ENCODE results near the gene C19orf12.

Gene C19orf12

GRCh38 chr19:29694669-29695627 is 20.1 kb downstream of the C19orf12 start:
- peak; percentile 43 for DNase-seq

- DNase-seq = no peak
Measured at GRCh38 chr19:29694161-29694560, 20.9 kb downstream of the C19orf12 start.

GRCh38 chr19:29690842-29691241 is 24.2 kb downstream of the C19orf12 start:
- peak; percentile 50 for DNase-seq

- peak; percentile 64 for DNase-seq
Measured at GRCh38 chr19:29687897-29688728, 26.9 kb downstream of the C19orf12 start.

GRCh38 chr19:29687244-29687896 is 27.7 kb downstream of the C19orf12 start:
- peak; percentile 96 for DNase-seq

- DNase-seq = no peak
Measured at GRCh38 chr19:29686285-29686805, 28.7 kb downstream of the C19orf12 start.

GRCh38 chr19:29685326-29685725 is 29.7 kb downstream of the C19orf12 start:
- no peak for DNase-seq

- DNase-seq = no peak
Measured at GRCh38 chr19:29683009-29683408, 32.1 kb downstream of the C19orf12 start.

- no peak for DNase-seq
Measured at GRCh38 chr19:29682236-29682895, 32.7 kb downstream of the C19orf12 start.

- no peak for DNase-seq
Measured at GRCh38 chr19:29681422-29682235, 33.4 kb downstream of the C19orf12 start.

GRCh38 chr19:29680937-29681336 is 34.1 kb downstream of the C19orf12 start:
- DNase-seq = no peak

- no peak for DNase-seq
Measured at GRCh38 chr19:29680447-29680846, 34.6 kb downstream of the C19orf12 start.

GRCh38 chr19:29679598-29680210 is 35.4 kb downstream of the C19orf12 start:
- DNase-seq = no peak

GRCh38 chr19:29678484-29679106 is 36.5 kb downstream of the C19orf12 start:
- no peak for DNase-seq

- DNase-seq = no peak
Measured at GRCh38 chr19:29677001-29677817, 37.9 kb downstream of the C19orf12 start.

- no peak for DNase-seq
Measured at GRCh38 chr19:29676586-29676985, 38.5 kb downstream of the C19orf12 start.

- no peak for DNase-seq
Measured at GRCh38 chr19:29675650-29676186, 39.3 kb downstream of the C19orf12 start.

- no peak for DNase-seq
Measured at GRCh38 chr19:29675120-29675649, 39.9 kb downstream of the C19orf12 start.
